ENCODE data around the gene MYL12B. TPM values are rescaled to one million over a fixed set of nuclear protein-coding genes. Genes with fewer than 3 reads are reported as not detected.

Gene MYL12B
- total RNA-seq, 4 donors from 2014 or later = 78.2 to 558 (median 337) TPM

GRCh38 chr18:3245853-3246634 lies 15.9 kb upstream of the MYL12B start:
- Histone ChIP-seq H3K27me3 (no peaks in the 10 kb centered on the region), H3K4me1 (peaks cover 9 to 43% (median 23%) of the 10 kb centered on the region in 4 donors), H3K4me3 (peak overlapping the region in 3 of 4 donors; percentile 81 to 100 (median 97)), H3K27ac (peak overlapping the region; percentile 98 to 100 (median 99)), H3K36me3 (peaks cover 0 to 10% (median 1%) of the 10 kb centered on the region in 4 donors), H3K9me3 (peaks cover 0 to 8% of the 10 kb centered on the region in 2 donors)
- TF ChIP-seq POLR2AphosphoS5 (IDR thresholded peaks at IDR 0.05) = peak in 2 of 3 donors; percentile 57 to 71
- TF ChIP-seq EP300 (IDR thresholded peaks at IDR 0.05; ENCODE audit: low read depth) = no peak
- TF ChIP-seq POLR2A (IDR thresholded peaks at IDR 0.05) = no peak
- TF ChIP-seq CTCF (IDR thresholded peaks at IDR 0.05) = peak; percentile 92 to 97 (median 95)
- peak; percentile 91 for DNase-seq
- intact Hi-C loops (cut with DNase I; ENCODE audit: low total_unique reads) = loop anchor here (5.0 to 10.0 kb wide), 2 partner anchors 91 to 314 kb away; no protein-coding TSS in a partner anchor
- in situ Hi-C loops (cut with MboI; ENCODE audit: low pct_ligation_motif_present in 1 of 4, low pct_unique_long_range_greater_than_20kb in 1 of 4, low sequenced_read_pairs in 3 of 4) = loop anchor here (10.0 to 25.0 kb wide), 5 partner anchors 91 to 484 kb away; no protein-coding TSS in a partner anchor
- WGBS, 2 donors (ENCODE audit: low coverage in 1 of 2) = 12 to 18% methylated on average over 13 to 29 of the region's 29 CpGs

- intact Hi-C loops (cut with DNase I; ENCODE audit: low total_unique reads) = loop anchor here (5.0 to 10.0 kb wide), 2 partner anchors 92 to 314 kb away; no protein-coding TSS in a partner anchor
- Histone ChIP-seq H3K9me3 (peaks cover 0 to 4% of the 10 kb centered on the region in 2 donors), H3K4me3 (peak overlapping the region; percentile 5 to 100 (median 89)), H3K4me1 (peaks cover 9 to 50% (median 27%) of the 10 kb centered on the region in 4 donors), H3K36me3 (peaks cover 0 to 10% (median 1%) of the 10 kb centered on the region in 4 donors), H3K27ac (peak overlapping the region; percentile 98 to 100 (median 99)), H3K27me3 (no peaks in the 10 kb centered on the region)
- in situ Hi-C loops (cut with MboI; ENCODE audit: low pct_ligation_motif_present in 1 of 4, low pct_unique_long_range_greater_than_20kb in 1 of 4, low sequenced_read_pairs in 3 of 4) = loop anchor here (10.0 to 25.0 kb wide), 5 partner anchors 92 to 484 kb away; no protein-coding TSS in a partner anchor
- TF ChIP-seq CTCF (IDR thresholded peaks at IDR 0.05) = no peak
- peak; percentile 38 for DNase-seq
- 50 to 60% methylated on average over 5 to 23 of the region's 23 CpGs for WGBS, 2 donors (ENCODE audit: low coverage in 1 of 2)
Observed at GRCh38 chr18:3246635-3247239, 15.2 kb upstream of the MYL12B start.

- Histone ChIP-seq H3K9me3 (no peaks in the 10 kb centered on the region), H3K36me3 (peaks cover 0 to 10% (median 1%) of the 10 kb centered on the region in 4 donors), H3K27ac (peak within 1 kb of the TSS; percentile 98 to 100 (median 99)), H3K27me3 (no peaks in the 10 kb centered on the region), H3K4me1 (peaks cover 9 to 57% (median 32%) of the 10 kb centered on the region in 4 donors), H3K4me3 (peak within 1 kb of the TSS; percentile 81 to 100 (median 96))
- 1% methylated on average over 65 of the region's 65 CpGs; no CpG with 5 or more reads in 1 of the 2 donors for WGBS, 2 donors (ENCODE audit: low coverage in 1 of 2)
- TF ChIP-seq CTCF (IDR thresholded peaks at IDR 0.05) (no peak), EP300 (IDR thresholded peaks at IDR 0.05; ENCODE audit: low read depth) (peak; percentile 17), POLR2AphosphoS5 (IDR thresholded peaks at IDR 0.05) (peak; percentile 93 to 99 (median 99)), POLR2A (IDR thresholded peaks at IDR 0.05) (peak; percentile 99)
- intact Hi-C loops (cut with DNase I; ENCODE audit: low total_unique reads) (loop anchor here (5.0 to 10.0 kb wide), 2 partner anchors 93 to 315 kb away; no protein-coding TSS in a partner anchor), in situ Hi-C loops (cut with MboI; ENCODE audit: low pct_ligation_motif_present in 1 of 4, low pct_unique_long_range_greater_than_20kb in 1 of 4, low sequenced_read_pairs in 3 of 4) (loop anchor here (10.0 to 25.0 kb wide), 5 partner anchors 93 to 485 kb away; no protein-coding TSS in a partner anchor)
- peak; percentile 98 for DNase-seq
Observed at GRCh38 chr18:3247240-3248061, 14.5 kb upstream of the MYL12B start, which contains the start of gene MYL12A. Gene MYL12A, plus strand, starts transcription at chr18:3247801. Its CDS starts 5,447 bp downstream, at chr18:3253248.

Measured in transverse colon (tissue), 4 donors.